ENCODE data around the gene CTSC. TPM values are rescaled to one million over a fixed set of nuclear protein-coding genes. Genes with fewer than 3 reads are reported as not detected.

Gene CTSC
- total RNA-seq, 1 donor from 2014 or later: 164 TPM

DNA sequence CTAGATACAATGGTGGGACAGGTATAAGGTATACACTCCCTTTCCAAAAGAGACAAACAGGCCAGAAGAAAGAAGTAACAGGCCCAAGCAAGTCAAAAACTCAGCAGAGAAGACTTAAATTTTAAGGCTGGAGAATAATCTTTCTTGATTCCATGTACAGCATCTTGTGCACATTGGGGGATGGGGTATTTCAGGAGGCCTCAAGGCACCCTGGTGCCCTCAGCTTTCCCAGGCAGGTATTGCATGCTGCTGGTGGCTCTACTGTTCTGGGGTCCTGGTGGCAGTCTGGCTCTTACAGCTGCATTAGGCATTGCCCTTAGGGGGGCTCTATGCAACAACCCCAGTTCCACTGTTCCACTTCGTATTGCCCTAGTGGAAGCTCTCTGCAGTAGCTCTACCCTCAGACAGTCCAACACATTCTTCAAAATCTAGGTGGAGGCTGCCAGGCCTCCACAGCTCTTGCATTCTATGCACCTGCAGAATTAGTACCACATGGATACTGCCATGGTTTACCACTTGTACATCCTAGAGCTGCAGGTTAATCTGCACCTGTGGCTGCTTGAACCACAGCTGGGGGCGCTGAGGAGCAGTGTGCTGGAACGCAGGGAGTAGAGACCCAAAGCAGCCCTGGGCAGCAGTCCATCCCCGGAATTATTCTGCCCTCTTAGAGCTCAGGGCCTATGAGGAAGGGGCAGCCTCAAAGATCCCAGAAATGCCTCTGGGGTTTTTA is 4.2 kb upstream of the CTSC start:
- Histone ChIP-seq H3K36me3 (no peaks in the 10 kb centered on the region), H3K4me1 (no peaks in the 10 kb centered on the region), H3K4me3 (no peak overlapping the region), H3K9me3 (no peaks in the 10 kb centered on the region), H3K27ac (no peak overlapping the region), H3K27me3 (no peaks in the 10 kb centered on the region)
- no peak for DNase-seq (ENCODE audit: low spot score in 2 of 2)
- intact Hi-C loops (cut with DNase I): no loop called here
- TF ChIP-seq, protein P1, sequence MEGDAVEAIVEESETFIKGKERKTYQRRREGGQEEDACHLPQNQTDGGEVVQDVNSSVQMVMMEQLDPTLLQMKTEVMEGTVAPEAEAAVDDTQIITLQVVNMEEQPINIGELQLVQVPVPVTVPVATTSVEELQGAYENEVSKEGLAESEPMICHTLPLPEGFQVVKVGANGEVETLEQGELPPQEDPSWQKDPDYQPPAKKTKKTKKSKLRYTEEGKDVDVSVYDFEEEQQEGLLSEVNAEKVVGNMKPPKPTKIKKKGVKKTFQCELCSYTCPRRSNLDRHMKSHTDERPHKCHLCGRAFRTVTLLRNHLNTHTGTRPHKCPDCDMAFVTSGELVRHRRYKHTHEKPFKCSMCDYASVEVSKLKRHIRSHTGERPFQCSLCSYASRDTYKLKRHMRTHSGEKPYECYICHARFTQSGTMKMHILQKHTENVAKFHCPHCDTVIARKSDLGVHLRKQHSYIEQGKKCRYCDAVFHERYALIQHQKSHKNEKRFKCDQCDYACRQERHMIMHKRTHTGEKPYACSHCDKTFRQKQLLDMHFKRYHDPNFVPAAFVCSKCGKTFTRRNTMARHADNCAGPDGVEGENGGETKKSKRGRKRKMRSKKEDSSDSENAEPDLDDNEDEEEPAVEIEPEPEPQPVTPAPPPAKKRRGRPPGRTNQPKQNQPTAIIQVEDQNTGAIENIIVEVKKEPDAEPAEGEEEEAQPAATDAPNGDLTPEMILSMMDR (IDR thresholded peaks at IDR 0.05): no peak

DNA sequence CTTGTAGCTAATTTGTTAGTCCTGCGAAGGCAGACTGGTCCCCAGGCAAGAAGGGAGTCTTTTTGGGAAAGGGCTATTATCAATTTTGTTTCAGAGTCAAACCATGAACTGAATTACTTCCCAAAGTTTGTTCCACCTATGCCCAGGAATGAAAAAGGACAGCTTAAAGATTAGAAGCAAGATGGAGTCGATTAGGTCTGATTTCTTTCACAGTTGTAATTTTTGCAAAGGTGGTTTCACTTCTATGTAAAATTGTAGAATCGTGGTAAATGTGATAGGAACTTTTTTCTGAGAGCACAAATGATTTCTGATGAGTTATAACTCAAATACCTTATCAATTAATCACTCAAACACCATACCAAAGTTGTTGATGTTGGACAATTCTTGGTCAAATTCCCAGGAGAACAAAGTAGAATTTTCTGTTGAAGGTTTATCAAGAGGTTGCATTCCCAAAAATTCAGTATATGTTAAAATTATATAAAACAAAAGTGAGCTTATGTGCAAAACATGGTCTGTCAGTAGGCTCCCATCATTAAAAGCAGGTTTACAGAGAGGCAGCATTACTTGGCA is 2.9 kb upstream of the CTSC start:
- Histone ChIP-seq H3K27ac (no peak overlapping the region), H3K9me3 (no peaks in the 10 kb centered on the region), H3K4me1 (no peaks in the 10 kb centered on the region), H3K27me3 (no peaks in the 10 kb centered on the region), H3K4me3 (no peak overlapping the region), H3K36me3 (no peaks in the 10 kb centered on the region)
- TF ChIP-seq, protein P1 (IDR thresholded peaks at IDR 0.05): no peak
- DNase-seq (ENCODE audit: low spot score in 2 of 2): no peak
- intact Hi-C loops (cut with DNase I): no loop called here

DNA sequence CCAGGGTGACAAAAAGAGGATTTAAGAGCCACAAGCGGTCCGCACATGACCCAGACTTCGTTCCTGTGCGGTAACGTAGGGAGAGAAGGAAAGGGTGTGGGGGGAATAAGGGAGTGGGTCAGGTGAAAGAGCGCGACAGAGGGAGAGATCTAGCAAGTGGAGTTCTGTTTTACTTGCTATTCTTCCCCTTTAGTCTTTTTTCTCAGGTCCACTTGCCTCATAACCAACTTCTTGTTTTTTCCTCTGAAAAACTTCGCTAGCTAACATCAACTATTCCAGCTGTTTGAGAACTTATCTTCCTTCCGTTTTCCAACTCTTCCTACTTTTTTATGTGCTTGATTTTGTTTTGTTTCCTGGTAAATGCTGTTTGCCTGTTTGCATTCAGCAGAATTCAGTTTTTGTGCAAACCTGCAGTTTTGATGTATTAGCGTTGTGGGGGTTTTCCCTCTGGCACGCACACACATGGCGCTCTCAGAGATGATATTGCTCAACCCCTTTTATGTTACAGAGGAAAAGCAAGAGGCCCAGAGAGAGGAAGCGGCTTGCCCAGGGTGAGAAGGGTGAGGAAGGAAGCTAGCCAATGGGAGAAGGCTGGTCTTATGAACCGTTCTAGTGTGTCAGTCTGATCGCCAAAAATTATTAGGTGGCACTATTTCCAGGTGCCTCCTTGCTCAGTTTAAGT is 592 bp upstream of the CTSC start:
- DNase-seq (ENCODE audit: low spot score in 2 of 2): peak in 1 of 2 donors; percentile 74
- no peaks in the 10 kb centered on the region for H3K27me3 ChIP-seq
- H3K36me3 ChIP-seq: no peaks in the 10 kb centered on the region
- H3K9me3 ChIP-seq: no peaks in the 10 kb centered on the region
- peak overlapping the region; percentile 74 to 95 for H3K4me3 ChIP-seq
- no peaks in the 10 kb centered on the region for H3K4me1 ChIP-seq
- TF ChIP-seq, protein P1 (IDR thresholded peaks at IDR 0.05): no peak
- intact Hi-C loops (cut with DNase I): loop anchor here (5.0 to 10.0 kb wide), 4 partner anchors 56 to 847 kb away; no protein-coding TSS in a partner anchor
- peak overlapping the region; percentile 70 to 82 for H3K27ac ChIP-seq

DNA sequence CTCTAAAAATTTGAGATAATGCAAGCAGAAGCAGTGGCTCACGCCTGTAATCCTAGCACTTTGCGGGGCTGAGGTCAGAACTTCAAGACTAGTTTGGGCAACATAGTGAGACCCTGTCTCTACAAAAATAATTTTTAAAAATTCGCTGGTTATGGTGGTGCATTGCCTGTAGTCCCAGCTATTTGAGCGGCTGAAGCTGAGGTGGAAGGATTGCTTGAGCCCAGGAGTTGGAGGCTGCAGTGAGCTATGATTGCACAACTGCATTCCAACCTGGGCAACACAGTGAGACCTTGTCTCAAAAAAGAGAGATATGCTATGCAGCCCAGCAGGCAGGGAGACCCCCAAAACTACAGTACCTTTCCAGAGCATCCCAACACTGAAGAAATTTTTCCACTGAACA is 2.3 kb downstream of the CTSC start:
- H3K4me3 ChIP-seq: peak overlapping the region in 1 of 2 donors; percentile 95
- intact Hi-C loops (cut with DNase I): loop anchor here (5.0 to 10.0 kb wide), 4 partner anchors 53 to 850 kb away; no protein-coding TSS in a partner anchor

DNA sequence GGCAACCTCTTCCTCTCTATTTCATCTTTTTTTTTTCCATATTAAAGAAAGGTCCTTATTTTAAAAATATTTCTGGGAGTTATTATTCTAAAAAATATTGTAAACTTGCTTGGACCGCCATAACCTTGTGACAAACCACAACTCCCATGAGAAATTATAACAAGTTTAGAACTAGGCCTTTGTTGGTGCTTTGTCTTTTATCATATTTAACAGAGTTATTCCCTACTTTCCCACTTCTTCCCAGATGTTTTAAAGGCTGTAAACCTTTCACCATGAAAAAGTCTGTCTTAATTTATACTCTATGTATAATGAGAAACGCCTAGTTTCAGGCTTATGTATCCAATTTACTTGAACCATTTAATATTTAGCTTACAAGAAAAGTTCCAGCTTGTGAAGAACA is 3.7 kb downstream of the CTSC start:
- DNase-seq (ENCODE audit: low spot score in 2 of 2): no peak
- Histone ChIP-seq H3K27ac (no peak overlapping the region), H3K9me3 (no peaks in the 10 kb centered on the region), H3K4me1 (no peaks in the 10 kb centered on the region), H3K27me3 (no peaks in the 10 kb centered on the region), H3K4me3 (no peak overlapping the region), H3K36me3 (no peaks in the 10 kb centered on the region)
- intact Hi-C loops (cut with DNase I): loop anchor here (10.0 kb wide), 1 partner anchor 851 kb away; no protein-coding TSS in a partner anchor
- TF ChIP-seq, protein P1 (IDR thresholded peaks at IDR 0.05): no peak

More for the DNA sequence above, 2.3 kb downstream of the CTSC start:
- H3K4me1 ChIP-seq: no peaks in the 10 kb centered on the region
- TF ChIP-seq, protein P1 (IDR thresholded peaks at IDR 0.05): no peak
- no peaks in the 10 kb centered on the region for H3K27me3 ChIP-seq
- no peaks in the 10 kb centered on the region for H3K9me3 ChIP-seq
- no peaks in the 10 kb centered on the region for H3K36me3 ChIP-seq
- H3K27ac ChIP-seq: peak overlapping the region in 1 of 2 donors; percentile 14
- DNase-seq (ENCODE audit: low spot score in 2 of 2): no peak

All from ascending aorta (tissue), 2 donors.